Choroid plexus epithelial cell (primary cell): Measurements from ENCODE around the gene ELOB.
A peak's percentile ranks its signal among the peaks of the same experiment; 100 is the strongest.

ENCODE experiments used
- DNase-seq: peaks from one replicate; pipeline ENCODE4 v3.0.0-alpha.2; 2010; ENCODE audit warnings: low read depth
- H3K4me3 ChIP-seq: 2 replicates; pipeline ENCODE4 v1.5.1; 2011; ENCODE audit warnings: low read depth, mild to moderate bottlenecking, control low read depth, low read length, moderate library complexity
- CTCF ChIP-seq: conservative IDR thresholded peaks from 2 replicates; pipeline ENCODE4 v1.5.1; 2011; ENCODE audit warnings: low read depth, mild to moderate bottlenecking, control low read depth, inconsistent platforms, low read length, moderate library complexity

Gene ELOB

GRCh38 chr16:2783581-2784357, 6.7 kb upstream of the ELOB start:
- no peak for DNase-seq
- no peak for TF ChIP-seq CTCF
- H3K4me3 ChIP-seq = no peak overlapping the region

- TF ChIP-seq CTCF = no peak
- no peak for DNase-seq
- H3K4me3 ChIP-seq = no peak overlapping the region
Observed at GRCh38 chr16:2782583-2783351, 5.7 kb upstream of the ELOB start.

GRCh38 chr16:2779978-2780898, 3.2 kb upstream of the ELOB start:
- no peak for TF ChIP-seq CTCF

GRCh38 chr16:2779151-2779920, 2.3 kb upstream of the ELOB start:
- DNase-seq = no peak
- H3K4me3 ChIP-seq = no peak overlapping the region
- TF ChIP-seq CTCF = no peak

More at GRCh38 chr16:2779978-2780898, 3.2 kb upstream of the ELOB start:
- DNase-seq = no peak
- H3K4me3 ChIP-seq = no peak overlapping the region

GRCh38 chr16:2778630-2778958, 1.5 kb upstream of the ELOB start:
- TF ChIP-seq CTCF = no peak
- no peak overlapping the region for H3K4me3 ChIP-seq
- no peak for DNase-seq

- no peak for DNase-seq
- peak overlapping the region; percentile 99 for H3K4me3 ChIP-seq
Observed at GRCh38 chr16:2777903-2778629, 986 bp upstream of the ELOB start.

More at GRCh38 chr16:2777903-2778629, 986 bp upstream of the ELOB start:
- TF ChIP-seq CTCF = no peak
